SKM-1 treated with dmso at 0.1 percent for 144 hours (cell line): ENCODE measurements around the gene OR10H5.
"Not testable (repeated sequence)": the region's sequence is repeated elsewhere in the genome, so short reads cannot be mapped to it uniquely, and the experiment has no call there.

Source experiments
- DNase-seq: peaks from one replicate; lab custom pipeline; 2025; ENCODE audit not compliant: unreplicated experiment; lab: John Stamatoyannopoulos, UW

OR10H5 gene, protein sequence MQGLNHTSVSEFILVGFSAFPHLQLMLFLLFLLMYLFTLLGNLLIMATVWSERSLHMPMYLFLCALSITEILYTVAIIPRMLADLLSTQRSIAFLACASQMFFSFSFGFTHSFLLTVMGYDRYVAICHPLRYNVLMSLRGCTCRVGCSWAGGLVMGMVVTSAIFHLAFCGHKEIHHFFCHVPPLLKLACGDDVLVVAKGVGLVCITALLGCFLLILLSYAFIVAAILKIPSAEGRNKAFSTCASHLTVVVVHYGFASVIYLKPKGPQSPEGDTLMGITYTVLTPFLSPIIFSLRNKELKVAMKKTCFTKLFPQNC

GRCh38 chr19:15787611-15788155, at the start of gene OR10H5:
OR10H5 (plus strand) TSS chr19:15787661; CDS start chr19:15794049, 6,388 bp downstream.
- no peak for DNase-seq

- DNase-seq = no peak
These were observed 49.7 kb upstream of the OR10H5 start, which contains the start of gene OR10H3 for GRCh38 chr19:15737722-15738121. OR10H3 (plus strand) TSS chr19:15737985; CDS start chr19:15741393, 3,408 bp downstream.

GRCh38 chr19:15740785-15741184, 46.7 kb upstream of the OR10H5 start:
- no peak for DNase-seq

DNA sequence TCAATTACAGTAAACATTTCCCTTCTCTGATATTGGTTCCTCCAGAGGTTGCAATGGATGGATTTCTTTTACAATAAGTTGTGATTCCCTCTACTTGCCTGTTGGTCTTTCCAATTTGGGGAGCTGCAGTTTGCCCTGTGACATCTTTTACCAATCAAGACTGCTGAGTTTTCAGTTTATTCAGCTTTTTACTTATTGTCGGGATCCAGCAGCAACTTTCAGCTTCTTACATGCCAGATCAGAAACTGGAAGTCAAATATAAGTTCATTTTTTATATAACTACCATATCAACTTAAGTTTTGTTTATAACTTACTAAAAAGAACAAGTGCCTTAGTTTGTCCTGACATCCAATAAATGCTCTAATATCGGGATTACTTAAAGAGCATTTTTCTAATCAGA, 39.2 kb upstream of the OR10H5 start:
- no peak for DNase-seq

DNA sequence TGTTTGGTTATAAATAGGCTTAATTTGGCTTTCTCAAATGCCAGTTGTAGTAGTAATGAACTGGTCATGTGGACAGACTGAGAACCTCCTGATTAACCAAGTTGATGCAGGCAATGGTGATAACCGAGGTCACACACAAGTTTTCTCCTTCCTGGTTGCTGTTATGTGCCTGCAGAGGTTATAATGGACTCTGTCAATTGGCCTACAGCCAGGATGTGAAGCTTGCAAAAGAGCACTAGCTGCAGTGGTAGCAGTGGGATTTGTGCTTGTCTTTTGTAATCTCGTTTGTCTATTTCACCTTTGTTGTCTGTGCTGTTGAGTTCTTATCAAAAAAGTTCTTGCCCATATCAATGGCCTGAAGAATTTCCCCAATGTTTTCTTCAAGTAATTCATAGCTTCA, 29.1 kb upstream of the OR10H5 start:
- DNase-seq = no peak

DNA sequence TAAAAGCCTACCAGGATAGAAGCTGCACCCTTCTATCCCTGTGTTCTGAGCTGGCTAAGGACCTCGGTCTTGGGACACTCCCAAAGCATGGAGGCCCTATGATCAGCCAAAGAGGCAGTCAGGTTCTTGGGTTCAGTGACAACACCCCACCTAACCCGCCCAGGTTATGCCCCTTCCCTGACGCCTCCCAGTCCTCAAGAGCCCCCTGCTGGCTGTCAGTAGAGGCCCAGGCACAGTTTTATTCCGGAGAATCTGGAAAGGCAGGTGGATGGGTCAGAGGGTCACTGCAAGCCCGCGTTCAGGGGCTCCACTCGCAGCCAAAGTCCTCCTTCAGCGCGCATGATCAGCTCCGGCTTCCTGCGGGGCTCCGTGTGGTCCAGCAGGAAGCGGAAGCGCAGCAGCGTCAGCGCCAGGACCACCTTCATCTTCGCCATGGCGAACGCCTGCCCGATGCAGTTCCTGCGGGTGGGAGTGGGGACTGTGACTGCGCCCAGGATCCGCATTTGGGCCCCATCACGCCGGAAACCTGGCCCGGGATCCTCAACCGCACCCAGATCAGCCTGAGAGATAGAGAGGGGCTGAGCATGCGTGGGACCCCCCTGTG, 27.4 kb upstream of the OR10H5 start:
- DNase-seq = no peak

DNA sequence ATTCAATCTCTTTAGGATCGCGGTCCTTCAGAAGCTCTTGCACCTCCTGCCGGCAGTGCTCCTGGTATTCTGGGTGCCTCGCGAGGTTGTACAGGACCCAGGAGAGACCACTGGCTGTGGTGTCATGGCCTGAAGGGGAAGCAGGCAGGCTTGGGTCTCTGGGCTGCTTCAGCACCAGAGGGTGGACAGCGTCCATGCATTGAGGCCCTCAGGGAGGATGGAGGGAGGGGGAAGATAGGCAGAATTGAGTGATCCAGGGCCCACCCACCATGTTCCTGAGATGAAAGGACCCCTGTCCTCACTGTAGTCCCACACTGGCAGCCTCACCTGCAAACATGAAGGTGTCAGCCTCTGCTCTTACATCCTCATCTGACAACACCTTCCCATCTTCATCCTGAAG, 17.9 kb upstream of the OR10H5 start:
- DNase-seq = no peak

DNA sequence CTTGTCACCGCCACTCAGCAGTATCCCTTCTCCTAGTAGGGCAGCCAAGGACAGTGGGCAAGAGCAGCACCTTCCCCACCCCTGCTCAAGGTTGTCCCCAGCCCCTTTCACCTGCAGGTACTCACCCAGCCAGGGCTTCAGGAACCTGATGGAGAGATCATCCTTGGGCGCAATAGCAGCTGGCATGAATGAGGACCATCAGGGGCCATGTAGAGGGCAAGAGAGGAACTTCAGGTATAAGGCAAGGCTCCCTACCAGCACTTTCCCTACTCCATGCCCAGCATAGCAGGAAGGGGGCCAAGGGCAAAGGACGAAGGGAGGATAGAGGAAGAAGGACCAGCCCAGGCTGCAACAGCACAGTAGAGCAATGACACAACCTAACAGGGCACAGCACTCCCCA, 13.3 kb upstream of the OR10H5 start:
- not testable (repeated sequence) for DNase-seq

- DNase-seq = no peak
These were observed 12.2 kb upstream of the OR10H5 start for GRCh38 chr19:15775249-15775648.

DNA sequence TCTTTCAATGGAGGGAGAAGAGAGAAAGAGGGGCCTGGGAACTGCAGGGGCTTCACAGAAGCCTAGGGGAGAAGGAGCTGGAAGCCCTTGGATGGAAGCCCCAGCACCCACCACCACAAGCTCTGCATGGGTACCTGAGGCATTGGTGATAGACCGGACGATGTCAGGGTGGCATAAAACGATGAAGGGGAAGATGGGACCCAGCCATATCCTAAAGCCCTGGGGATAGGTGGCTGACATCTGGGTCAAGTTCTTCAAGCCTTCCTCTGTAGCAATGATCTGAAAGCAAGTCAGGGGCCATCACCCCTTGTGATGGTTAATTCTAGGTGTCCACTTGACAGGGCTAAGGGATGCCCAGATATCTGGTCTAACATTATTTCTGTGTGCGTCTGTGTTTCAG, 11.2 kb upstream of the OR10H5 start:
- DNase-seq = no peak

GRCh38 chr19:15776991-15777970, 10.2 kb upstream of the OR10H5 start:
- DNase-seq = no peak

GRCh38 chr19:15779756-15780476, 7.5 kb upstream of the OR10H5 start:
- no peak for DNase-seq

- no peak for DNase-seq
These were observed 6.6 kb upstream of the OR10H5 start for GRCh38 chr19:15780610-15781418.

DNA sequence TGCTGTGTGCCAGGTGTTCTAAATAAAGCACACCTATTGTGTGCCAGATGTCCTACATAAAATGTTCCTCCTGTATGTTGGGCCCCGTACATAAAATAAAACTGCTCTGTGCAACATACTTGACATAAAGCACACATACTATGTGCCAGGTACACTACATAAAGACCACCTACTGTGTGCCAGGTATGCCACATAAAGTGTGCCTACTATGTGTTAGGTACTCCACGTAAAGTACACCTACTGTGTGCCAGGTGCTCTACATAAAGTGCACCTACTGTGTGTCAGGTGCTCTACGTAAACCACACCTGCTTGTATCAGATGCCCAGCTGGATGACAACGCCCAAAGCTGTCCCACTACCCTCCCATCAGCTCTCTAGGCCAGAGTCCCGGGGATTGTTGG, 5.8 kb upstream of the OR10H5 start:
- no peak for DNase-seq

DNA sequence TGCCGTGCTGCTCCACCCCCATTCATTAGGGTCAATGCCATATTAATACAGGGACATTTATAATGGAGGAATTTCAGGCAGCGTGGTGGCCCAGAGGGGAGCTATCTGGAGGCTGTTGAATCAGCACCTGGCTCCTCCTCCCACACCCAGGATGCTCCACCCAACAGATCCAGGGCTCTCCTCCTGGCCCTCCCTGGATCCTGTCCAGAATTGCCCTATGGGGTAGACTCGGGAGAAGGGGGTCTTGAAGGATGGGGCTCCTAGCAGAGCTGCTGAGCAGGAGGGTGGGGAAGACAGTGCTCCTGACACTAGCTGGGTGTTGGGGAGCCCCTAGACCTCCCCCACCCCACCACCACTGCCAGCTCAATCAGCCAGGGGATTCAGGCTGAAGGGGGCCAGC, 5.2 kb upstream of the OR10H5 start:
- DNase-seq = no peak

DNA sequence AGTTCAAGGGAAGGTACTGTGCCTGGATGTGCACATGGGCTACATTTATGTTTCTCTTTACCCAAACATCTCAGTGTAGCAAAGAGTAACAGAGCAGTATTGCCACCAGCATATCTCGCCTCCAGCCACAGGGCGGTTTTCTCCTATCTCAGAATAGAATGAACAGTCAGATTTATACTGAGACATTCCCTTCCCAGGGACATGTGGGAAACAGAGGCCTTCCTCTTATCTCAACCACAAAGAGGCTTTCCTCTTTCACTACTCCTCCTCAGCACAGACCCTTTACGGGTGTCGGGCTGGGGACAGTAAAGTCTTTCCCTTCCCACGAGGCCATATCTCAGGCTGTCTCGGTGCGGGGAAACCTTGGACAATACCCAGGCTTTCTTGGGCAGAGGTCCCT, 4.6 kb upstream of the OR10H5 start:
- not testable (repeated sequence) for DNase-seq

GRCh38 chr19:15788594-15789270, 1.3 kb downstream of the OR10H5 start:
- no peak for DNase-seq

DNA sequence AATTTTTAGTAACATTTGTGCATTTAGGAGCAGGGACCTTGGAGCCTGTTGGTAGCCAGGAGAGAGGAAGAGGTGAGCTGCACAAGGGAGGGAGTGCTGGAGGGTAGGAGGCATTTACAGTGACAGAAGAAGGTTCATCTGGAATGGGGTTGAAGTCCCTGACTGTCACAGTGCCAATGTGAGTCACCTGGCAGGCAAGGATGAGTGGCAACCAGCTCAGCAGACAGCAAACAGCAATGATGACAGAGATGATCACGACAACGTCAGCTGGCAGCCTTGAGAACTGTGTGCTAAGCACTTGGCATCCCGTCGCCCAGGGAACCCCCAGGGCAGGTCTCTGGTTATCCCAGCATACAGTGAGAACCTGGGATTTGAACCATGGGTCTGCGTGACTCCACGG, 2.6 kb downstream of the OR10H5 start:
- no peak for DNase-seq

- not testable (repeated sequence) for DNase-seq
These were observed 6.8 kb downstream of the OR10H5 start for GRCh38 chr19:15794279-15794678.
